HCT116 (cell line): ENCODE data around the gene ARHGAP1. TPM values are rescaled to one million over a fixed set of nuclear protein-coding genes. Genes with fewer than 3 reads are reported as not detected.

Source experiments
- ATAC-seq: fragments of 200-7000 bp; cut with Tn5 transposase; 2 replicates; pipeline ENCODE4 v1.9.1; 2020; ENCODE audit warnings: mild to moderate bottlenecking, moderate library complexity
- BruUV-seq: library from RNA; stranded (reverse); fragments of 400-500 nt; replicated peaks from 2 replicates; lab custom pipeline; 2021; lab: Mats Ljungman, UMichigan
- CTCF ChIA-PET: fragments of 300-600 bp; sonication (Branson Sonifier 250); formaldehyde crosslinking; loops from one replicate; lab custom pipeline; 2021; ENCODE audit warnings: antibody characterized with exemption; lab: Charles Lee
- POLR2A ChIA-PET: fragments of 300-600, 350-600 bp; sonication (Branson Sonifier 250); formaldehyde crosslinking; loops from one replicate; lab custom pipeline; 2021; ENCODE audit warnings: antibody characterized with exemption; lab: Charles Lee
- RAD21 ChIA-PET, 2 experiments: fragments of 300-600 bp; sonication (Branson Sonifier 250); formaldehyde crosslinking; loops; one replicate each; lab custom pipeline; 2023; ENCODE audit warnings: low total read pairs in 2 of 2; ENCODE audit not compliant: uncharacterized antibody in 2 of 2, unreplicated experiment in 2 of 2, low non-redundant PET in 1 of 2; lab: Charles Lee
- DNase-seq: peaks from one replicate; pipeline ENCODE4 v3.0.0-alpha.2; 2010; ENCODE audit warnings: low read depth, low spot score
- H2AFZ ChIP-seq: fragments of 200-600 bp; shearing (Covaris generic), sonication (generic); 2 replicates; pipeline ENCODE4 v1.6.1; 2017; ENCODE audit warnings: low read depth, mixed run types, mixed read lengths, antibody characterized with exemption, low read length; ENCODE audit not compliant: poor library complexity, severe bottlenecking
- H3K27ac ChIP-seq: 2 replicates; pipeline ENCODE4 v1.5.1; 2012; ENCODE audit warnings: low read depth, low read length
- H3K27me3 ChIP-seq: fragments of 200-600 bp; sonication (generic); 2 replicates; pipeline ENCODE4 v1.6.1; 2016; ENCODE audit warnings: mixed run types, low read length, mixed read lengths; ENCODE audit not compliant: insufficient read depth
- H3K36me3 ChIP-seq, 2 experiments: fragments of 200-500 bp in 1 of 2; fragments of 200-600 bp in 1 of 2; sonication (Bioruptor generic) in 1 of 2; sonication (generic) in 1 of 2; 2 replicates each; pipeline versions ENCODE4 v1.5.1 to v1.6.1; 2014 to 2016; ENCODE audit warnings: low read length in 2 of 2, inconsistent platforms in 1 of 2, mixed read lengths in 1 of 2, mixed run types in 1 of 2; ENCODE audit not compliant: insufficient read depth in 2 of 2, control insufficient read depth in 1 of 2
- H3K4me1 ChIP-seq, 2 experiments: fragments of 200-600 bp in 1 of 2; sonication (generic) in 1 of 2; 2 replicates each; pipeline versions ENCODE4 v1.5.1 to v1.6.1; 2012 to 2017; ENCODE audit warnings: low read length in 2 of 2, inconsistent platforms in 1 of 2, mild to moderate bottlenecking in 1 of 2, mixed read lengths in 1 of 2, mixed run types in 1 of 2, moderate library complexity in 1 of 2; ENCODE audit not compliant: insufficient read depth in 2 of 2, control insufficient read depth in 1 of 2
- H3K4me2 ChIP-seq: fragments of 200-600 bp; sonication (generic); 2 replicates; pipeline ENCODE4 v1.6.1; 2017; ENCODE audit warnings: mixed run types, low read length, mixed read lengths
- H3K4me3 ChIP-seq, 2 experiments: fragments of 200-600 bp in 1 of 2; sonication (generic) in 1 of 2; replicated peaks in 1 of 2; 2 replicates each; pipeline ENCODE4 v1.5.1; 2011 to 2016; ENCODE audit warnings: low read length in 2 of 2, control low read depth in 1 of 2, low read depth in 1 of 2, mild to moderate bottlenecking in 1 of 2, mixed read lengths in 1 of 2, mixed run types in 1 of 2
- H3K79me2 ChIP-seq: fragments of 200-600 bp; sonication (generic); 2 replicates; pipeline ENCODE4 v1.6.1; 2017; ENCODE audit warnings: mild to moderate bottlenecking, mixed run types, low read length, moderate library complexity, mixed read lengths; ENCODE audit not compliant: insufficient read depth
- H3K9ac ChIP-seq: fragments of 200-600 bp; sonication (generic); 2 replicates; pipeline ENCODE4 v1.6.1; 2016; ENCODE audit warnings: low read length, mixed read lengths
- H3K9me2 ChIP-seq: fragments of 200-600 bp; sonication (generic), shearing (Covaris generic); 2 replicates; pipeline ENCODE4 v1.6.1; 2017; ENCODE audit warnings: mixed run types, mild to moderate bottlenecking, moderate library complexity; ENCODE audit not compliant: insufficient read depth
- H3K9me3 ChIP-seq, 2 experiments: fragments of 200-500 bp in 1 of 2; fragments of 200-600 bp in 1 of 2; sonication (Bioruptor generic) in 1 of 2; sonication (generic) in 1 of 2; 2 replicates each; pipeline ENCODE4 v1.6.1; 2014 to 2017; ENCODE audit warnings: low read length in 2 of 2, mixed read lengths in 2 of 2, inconsistent platforms in 1 of 2, low read depth in 1 of 2, mild to moderate bottlenecking in 1 of 2, mixed run types in 1 of 2, moderate library complexity in 1 of 2; ENCODE audit not compliant: control insufficient read depth in 1 of 2, insufficient read depth in 1 of 2
- H4K20me1 ChIP-seq: fragments of 200-600 bp; sonication (generic), shearing (Covaris generic); 2 replicates; pipeline ENCODE4 v1.6.1; 2017; ENCODE audit warnings: mixed run types, mild to moderate bottlenecking, moderate library complexity; ENCODE audit not compliant: insufficient read depth
- ATF3 ChIP-seq: IDR thresholded peaks from 2 replicates; pipeline ENCODE4 v1.6.1; 2012
- EGR1 ChIP-seq: IDR thresholded peaks from 2 replicates; pipeline ENCODE4 v1.6.1; 2012; ENCODE audit warnings: low read depth
- MAX ChIP-seq: IDR thresholded peaks from 2 replicates; pipeline ENCODE4 v1.6.1; 2012
- RAD21 ChIP-seq: IDR thresholded peaks from 2 replicates; pipeline ENCODE4 v1.6.1; 2012; ENCODE audit warnings: low read depth, mild to moderate bottlenecking
- SP1 ChIP-seq: IDR thresholded peaks from 2 replicates; pipeline ENCODE4 v1.6.1; 2012; ENCODE audit warnings: low read depth
- SRF ChIP-seq: IDR thresholded peaks from 2 replicates; pipeline ENCODE4 v1.6.1; 2012; ENCODE audit warnings: low read depth
- YY1 ChIP-seq: IDR thresholded peaks from 2 replicates; pipeline ENCODE4 v1.6.1; 2011; ENCODE audit warnings: low read length, low read depth, moderate library complexity, mild to moderate bottlenecking; ENCODE audit not compliant: insufficient replicate concordance; ENCODE audit errors: extremely low read depth
- intact Hi-C: fragments of 100-400 bp; cut with micrococcal nuclease; formaldehyde crosslinking; loops from 2 replicates; pipeline ENCODE4 v1.10.0; 2022
- total RNA-seq: library from RNA; stranded (reverse); gene quantifications from one replicate; pipeline ENCODE4 v1.2.1, GENCODE V29; 2021; ENCODE audit not compliant: unreplicated experiment
- TF ChIP-seq, protein P1 (sequence below): IDR thresholded peaks from 2 replicates; pipeline ENCODE4 v1.6.1; 2011; ENCODE audit warnings: mild to moderate bottlenecking, low read length, moderate library complexity; ENCODE audit not compliant: insufficient replicate concordance; ENCODE audit errors: extremely low read depth

Gene ARHGAP1
- total RNA-seq, 1 experiment from 2014 or later = 36.9 TPM

GRCh38 chr11:46668480-46669085 is 31.8 kb downstream of the ARHGAP1 start:
- Histone ChIP-seq H2AFZ (no peak overlapping the region), H3K27me3 (no peaks in the 10 kb centered on the region), H3K79me2 (no peaks in the 10 kb centered on the region), H3K4me1 (no peaks in the 10 kb centered on the region), H3K9ac (no peak overlapping the region), H3K9me2 (no peaks in the 10 kb centered on the region), H3K4me3 (no peak overlapping the region), H3K36me3 (peaks cover 10 to 19% of the 10 kb centered on the region in 2 experiments; a peak in 3 of 4 replicates), H3K4me2 (no peak overlapping the region)
- CTCF ChIA-PET = interaction anchor here (1.4 kb wide), 1 partner anchor 484 kb away, joined by 4 read pairs; no protein-coding TSS in a partner anchor
- intact Hi-C loops = loop anchor here (5.0 kb wide), 1 partner anchor 134 kb away; no protein-coding TSS in a partner anchor
- ATAC-seq = no peak
- TF ChIP-seq YY1 = no peak
- no peak for TF ChIP-seq ATF3
- no peak for TF ChIP-seq RAD21
- TF ChIP-seq MAX = no peak
- TF ChIP-seq SRF = no peak
- TF ChIP-seq SP1 = no peak
- TF ChIP-seq, protein P1, sequence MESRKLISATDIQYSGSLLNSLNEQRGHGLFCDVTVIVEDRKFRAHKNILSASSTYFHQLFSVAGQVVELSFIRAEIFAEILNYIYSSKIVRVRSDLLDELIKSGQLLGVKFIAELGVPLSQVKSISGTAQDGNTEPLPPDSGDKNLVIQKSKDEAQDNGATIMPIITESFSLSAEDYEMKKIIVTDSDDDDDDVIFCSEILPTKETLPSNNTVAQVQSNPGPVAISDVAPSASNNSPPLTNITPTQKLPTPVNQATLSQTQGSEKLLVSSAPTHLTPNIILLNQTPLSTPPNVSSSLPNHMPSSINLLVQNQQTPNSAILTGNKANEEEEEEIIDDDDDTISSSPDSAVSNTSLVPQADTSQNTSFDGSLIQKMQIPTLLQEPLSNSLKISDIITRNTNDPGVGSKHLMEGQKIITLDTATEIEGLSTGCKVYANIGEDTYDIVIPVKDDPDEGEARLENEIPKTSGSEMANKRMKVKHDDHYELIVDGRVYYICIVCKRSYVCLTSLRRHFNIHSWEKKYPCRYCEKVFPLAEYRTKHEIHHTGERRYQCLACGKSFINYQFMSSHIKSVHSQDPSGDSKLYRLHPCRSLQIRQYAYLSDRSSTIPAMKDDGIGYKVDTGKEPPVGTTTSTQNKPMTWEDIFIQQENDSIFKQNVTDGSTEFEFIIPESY = no peak
- TF ChIP-seq EGR1 = no peak
- TF ChIP-seq, all 23 proteins: peak for 0
- Histone ChIP-seq H3K9me3 (no peaks in the 10 kb centered on the region), H3K27ac (no peak overlapping the region), H4K20me1 (no peaks in the 10 kb centered on the region)
- no peak for DNase-seq
- POLR2A ChIA-PET = no interaction called here
- RAD21 ChIA-PET = no interaction called here
- no TSS peak for BruUV-seq
